ENCODE results near the gene GSPT1.

Gene GSPT1

GRCh38 chr16:11901091-11901490 is 14.7 kb downstream of the GSPT1 start:
- Histone ChIP-seq H3K9me3 (ENCODE audit: severe bottlenecking) (no peaks in the 10 kb centered on the region), H3K4me3 (ENCODE audit: low read depth, low read length) (no peak overlapping the region), H3K27ac (no peak overlapping the region), H3K27me3 (ENCODE audit: insufficient read depth, low read depth, severe bottlenecking) (no peaks in the 10 kb centered on the region), H3K36me3 (peaks cover 44% of the 10 kb centered on the region)
- DNase-seq, result no peak
- TF ChIP-seq CTCF (IDR thresholded peaks at IDR 0.05; ENCODE audit: low read depth, low read length), result no peak

- H3K9me3 ChIP-seq (ENCODE audit: severe bottlenecking), result no peaks in the 10 kb centered on the region
- TF ChIP-seq CTCF (IDR thresholded peaks at IDR 0.05; ENCODE audit: low read depth, low read length), result no peak
- H3K27me3 ChIP-seq (ENCODE audit: insufficient read depth, low read depth, severe bottlenecking), result no peaks in the 10 kb centered on the region
- peaks cover 55% of the 10 kb centered on the region for H3K36me3 ChIP-seq
- H3K27ac ChIP-seq, result no peak overlapping the region
- no peak overlapping the region for H3K4me3 ChIP-seq (ENCODE audit: low read depth, low read length)
- DNase-seq, result no peak
Observed at GRCh38 chr16:11896486-11897176, 19.1 kb downstream of the GSPT1 start.

- DNase-seq, result no peak
- Histone ChIP-seq H3K9me3 (ENCODE audit: severe bottlenecking) (no peaks in the 10 kb centered on the region), H3K27ac (no peak overlapping the region), H3K27me3 (ENCODE audit: insufficient read depth, low read depth, severe bottlenecking) (no peaks in the 10 kb centered on the region), H3K36me3 (peaks cover 73% of the 10 kb centered on the region), H3K4me3 (ENCODE audit: low read depth, low read length) (no peak overlapping the region)
- no peak for TF ChIP-seq CTCF (IDR thresholded peaks at IDR 0.05; ENCODE audit: low read depth, low read length)
Observed at GRCh38 chr16:11893571-11893970, 22.2 kb downstream of the GSPT1 start.

- Histone ChIP-seq H3K27ac (no peak overlapping the region), H3K9me3 (ENCODE audit: severe bottlenecking) (no peaks in the 10 kb centered on the region), H3K4me3 (ENCODE audit: low read depth, low read length) (no peak overlapping the region), H3K27me3 (ENCODE audit: insufficient read depth, low read depth, severe bottlenecking) (no peaks in the 10 kb centered on the region), H3K36me3 (peaks cover 77% of the 10 kb centered on the region)
- no peak for DNase-seq
- no peak for TF ChIP-seq CTCF (IDR thresholded peaks at IDR 0.05; ENCODE audit: low read depth, low read length)
Observed at GRCh38 chr16:11892761-11893160, 23.0 kb downstream of the GSPT1 start.

GRCh38 chr16:11890231-11890965 is 25.4 kb downstream of the GSPT1 start:
- Histone ChIP-seq H3K27ac (no peak overlapping the region), H3K9me3 (ENCODE audit: severe bottlenecking) (no peaks in the 10 kb centered on the region), H3K36me3 (peaks cover 77% of the 10 kb centered on the region), H3K4me3 (ENCODE audit: low read depth, low read length) (no peak overlapping the region), H3K27me3 (ENCODE audit: insufficient read depth, low read depth, severe bottlenecking) (no peaks in the 10 kb centered on the region)
- DNase-seq, result no peak
- no peak for TF ChIP-seq CTCF (IDR thresholded peaks at IDR 0.05; ENCODE audit: low read depth, low read length)

Data from WERI-Rb-1 (cell line).